GM23248 (cell line): Measurements from ENCODE around the gene DYNC1H1. TPM values are rescaled to one million over a fixed set of nuclear protein-coding genes. Genes with fewer than 3 reads are reported as not detected.

Source experiments
- DNase-seq: peaks from one replicate; pipeline ENCODE4 v3.0.0-alpha.2; 2015
- H2AFZ ChIP-seq: fragments of 200-600 bp; sonication (generic); 2 replicates; pipeline ENCODE4 v1.6.1; 2016; ENCODE audit warnings: antibody characterized with exemption
- H3F3A ChIP-seq: fragments of 200-600 bp; sonication (generic); 2 replicates; pipeline ENCODE4 v1.6.1; 2016; ENCODE audit warnings: mild to moderate bottlenecking, antibody characterized with exemption, mixed run types; ENCODE audit not compliant: insufficient read depth
- H3K27ac ChIP-seq: fragments of 200-600 bp; sonication (generic); 2 replicates; pipeline ENCODE4 v1.5.1; 2016; ENCODE audit warnings: mild to moderate bottlenecking
- H3K27me3 ChIP-seq: fragments of 200-600 bp; sonication (generic); replicated peaks from 2 replicates; pipeline ENCODE4 v1.6.1; 2016; ENCODE audit warnings: mild to moderate bottlenecking; ENCODE audit not compliant: insufficient read depth
- H3K36me3 ChIP-seq: fragments of 200-600 bp; sonication (generic); 2 replicates; pipeline ENCODE4 v1.6.1; 2016; ENCODE audit warnings: low read depth, mild to moderate bottlenecking
- H3K4me1 ChIP-seq: fragments of 200-600 bp; sonication (generic); 2 replicates; pipeline ENCODE4 v1.6.1; 2016; ENCODE audit warnings: mild to moderate bottlenecking; ENCODE audit not compliant: insufficient read depth
- H3K4me2 ChIP-seq: fragments of 200-600 bp; sonication (generic); one replicate; pipeline ENCODE4 v1.6.1; 2016; ENCODE audit warnings: mild to moderate bottlenecking; ENCODE audit not compliant: unreplicated experiment
- H3K4me3 ChIP-seq: fragments of 200-600 bp; sonication (generic); 2 replicates; pipeline ENCODE4 v1.5.1; 2016; ENCODE audit warnings: mild to moderate bottlenecking
- H3K79me2 ChIP-seq: fragments of 200-600 bp; sonication (generic); 2 replicates; pipeline ENCODE4 v1.6.1; 2016; ENCODE audit warnings: mild to moderate bottlenecking; ENCODE audit not compliant: insufficient read depth
- H3K9ac ChIP-seq: fragments of 200-600 bp; sonication (generic); 2 replicates; pipeline ENCODE4 v1.6.1; 2016; ENCODE audit warnings: mild to moderate bottlenecking
- H3K9me2 ChIP-seq: fragments of 200-600 bp; sonication (generic); 2 replicates; pipeline ENCODE4 v1.6.1; 2016; ENCODE audit warnings: mixed run types, mild to moderate bottlenecking, moderate library complexity; ENCODE audit not compliant: insufficient read depth
- H3K9me3 ChIP-seq: fragments of 200-600 bp; sonication (generic); one replicate; pipeline ENCODE4 v1.6.1; 2017; ENCODE audit warnings: low read depth
- H4K20me1 ChIP-seq: fragments of 200-600 bp; sonication (generic); 2 replicates; pipeline ENCODE4 v1.6.0; 2016; ENCODE audit not compliant: insufficient read depth
- EZH2 ChIP-seq: fragments of 200-600 bp; sonication (generic); IDR thresholded peaks from 2 replicates; pipeline ENCODE4 v1.6.1; 2018; ENCODE audit warnings: antibody characterized with exemption, mild to moderate bottlenecking; ENCODE audit not compliant: insufficient read depth, poor library complexity, severe bottlenecking
- EZH2phosphoT487 ChIP-seq: fragments of 200-600 bp; sonication (generic); IDR thresholded peaks from 2 replicates; pipeline ENCODE4 v1.6.1; 2018; ENCODE audit warnings: antibody characterized with exemption, moderate library complexity, mild to moderate bottlenecking, low read depth; ENCODE audit not compliant: insufficient read depth
- WGBS, 2 experiments: methylation state at CpG; one replicate each; pipeline ENCODE4 v1.1.6; 2015 to 2017; ENCODE audit warnings: low lambda C conversion rate in 2 of 2, low coverage in 1 of 2; ENCODE audit errors: missing lambda C conversion rate in 2 of 2; 5-methylcytosine and 5-hydroxymethylcytosine counted together
- in situ Hi-C: fragments of 300-500 bp; cut with MboI; formaldehyde crosslinking; loops from 2 replicates; pipeline ENCODE4 v1.15.0; 2020
- polyA plus RNA-seq: library from polyadenylated mRNA; unstranded; fragments of >200 nt; fragmentation: Nextera tagmentation; extraction: Ambion mirVana; gene quantifications from 2 replicates; pipeline ENCODE4 v1.2.1, GENCODE V29; 2016
- total RNA-seq: library from RNA; depleted of rRNA; stranded (reverse); fragments of >200 nt; shearing (Covaris generic); gene quantifications from 2 replicates; pipeline ENCODE4 v1.2.3, GENCODE V29; 2014

DYNC1H1 gene
- total and polyA plus RNA-seq, 2 experiments from 2014 or later: 181 to 391 TPM

DNA sequence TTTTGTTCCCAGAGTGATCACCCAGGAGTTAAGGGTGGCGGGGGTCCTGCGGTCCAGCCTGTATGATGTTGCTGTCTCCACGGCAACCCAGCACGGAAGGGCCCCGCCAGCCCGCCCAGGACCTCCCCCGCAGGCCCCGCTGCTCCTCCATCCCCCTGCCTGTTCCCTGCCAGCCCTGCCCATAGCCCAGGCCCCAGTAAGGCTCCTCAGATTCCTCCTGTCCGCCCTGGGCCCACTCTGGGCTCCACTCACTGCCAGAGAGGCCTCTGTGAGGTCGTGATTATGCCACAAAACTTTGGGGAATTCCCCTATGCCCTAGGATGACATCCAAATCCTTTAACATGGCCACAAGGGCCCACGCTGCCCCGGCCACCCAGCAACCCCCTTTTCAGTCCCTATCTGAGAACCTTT is 101.7 kb downstream of the DYNC1H1 start:
- Histone ChIP-seq H3K27me3 (no peaks in the 10 kb centered on the region), H3K4me2 (no peak overlapping the region), H3K9ac (no peak overlapping the region), H2AFZ (no peak overlapping the region), H3K79me2 (no peaks in the 10 kb centered on the region), H3F3A (0 out of 2 replicates have a peak, but pooled peaks cover under 1% of the 10 kb centered on the region), H3K36me3 (no peaks in the 10 kb centered on the region), H3K27ac (no peak overlapping the region), H3K4me1 (peaks cover under 1% of the 10 kb centered on the region; the same call in 1 of the 2 replicates), H3K4me3 (no peak overlapping the region), H4K20me1 (no peaks in the 10 kb centered on the region), H3K9me2 (no peaks in the 10 kb centered on the region), H3K9me3 (no peaks in the 10 kb centered on the region)
- TF ChIP-seq EZH2 (no peak), EZH2phosphoT487 (no peak)
- no peak for DNase-seq
- WGBS, 2 experiments: 76 to 86% methylated on average over 5 to 12 of the region's 12 CpGs
- in situ Hi-C loops: no loop called here

GRCh38 chr14:102071283-102071998 is 107.1 kb downstream of the DYNC1H1 start:
- in situ Hi-C loops: no loop called here
- H3K4me1 ChIP-seq: peaks cover 9% of the 10 kb centered on the region
- H3K36me3 ChIP-seq: no peaks in the 10 kb centered on the region
- peak; percentile 57 for DNase-seq
- no peak overlapping the region for H3K4me3 ChIP-seq
- WGBS, 2 experiments: 67 to 70% methylated on average over 10 of the region's 10 CpGs
- no peak overlapping the region; the same call in 1 of the 2 replicates for H2AFZ ChIP-seq
- no peaks in the 10 kb centered on the region for H4K20me1 ChIP-seq
- no peak overlapping the region for H3K9ac ChIP-seq
- no peak overlapping the region for H3K27ac ChIP-seq
- no peaks in the 10 kb centered on the region for H3K79me2 ChIP-seq
- no peaks in the 10 kb centered on the region for H3K27me3 ChIP-seq
- no peaks in the 10 kb centered on the region for H3K9me3 ChIP-seq
- peaks cover 18% of the 10 kb centered on the region; the same call in 1 of the 2 replicates for H3F3A ChIP-seq
- H3K9me2 ChIP-seq: no peaks in the 10 kb centered on the region
- TF ChIP-seq EZH2: no peak
- no peak for TF ChIP-seq EZH2phosphoT487
- H3K4me2 ChIP-seq: peak overlapping the region; percentile 31

- no peaks in the 10 kb centered on the region for H3K9me2 ChIP-seq
- no peaks in the 10 kb centered on the region for H4K20me1 ChIP-seq
- no peak for DNase-seq
- H3K79me2 ChIP-seq: no peaks in the 10 kb centered on the region
- no peak for TF ChIP-seq EZH2
- TF ChIP-seq EZH2phosphoT487: no peak
- peaks cover 7% of the 10 kb centered on the region for H3K36me3 ChIP-seq
- no peaks in the 10 kb centered on the region for H3K9me3 ChIP-seq
- no peak overlapping the region for H3K4me3 ChIP-seq
- no peak overlapping the region for H2AFZ ChIP-seq
- no peak overlapping the region for H3K4me2 ChIP-seq
- peaks cover 9% of the 10 kb centered on the region for H3K4me1 ChIP-seq
- no peak overlapping the region for H3K27ac ChIP-seq
- in situ Hi-C loops: no loop called here
- 96 to 97% methylated on average over 4 of the region's 4 CpGs for WGBS, 2 experiments
- H3F3A ChIP-seq: peaks cover 30% of the 10 kb centered on the region
- no peaks in the 10 kb centered on the region for H3K27me3 ChIP-seq
- no peak overlapping the region for H3K9ac ChIP-seq
Measured at GRCh38 chr14:102074415-102074964, 110.1 kb downstream of the DYNC1H1 start.

- H3K9ac ChIP-seq: no peak overlapping the region
- H3K4me2 ChIP-seq: no peak overlapping the region
- no peaks in the 10 kb centered on the region for H4K20me1 ChIP-seq
- H3K9me3 ChIP-seq: no peaks in the 10 kb centered on the region
- H3K4me1 ChIP-seq: peaks cover 9% of the 10 kb centered on the region
- no peak overlapping the region for H3K27ac ChIP-seq
- no peak for DNase-seq
- peaks cover 36% of the 10 kb centered on the region for H3F3A ChIP-seq
- TF ChIP-seq EZH2phosphoT487 (no peak), EZH2 (no peak)
- no peaks in the 10 kb centered on the region for H3K9me2 ChIP-seq
- H3K4me3 ChIP-seq: no peak overlapping the region
- H3K79me2 ChIP-seq: no peaks in the 10 kb centered on the region
- WGBS, 2 experiments: 96 to 99% methylated on average over 4 of the region's 4 CpGs
- H2AFZ ChIP-seq: no peak overlapping the region
- in situ Hi-C loops: no loop called here
- H3K27me3 ChIP-seq: no peaks in the 10 kb centered on the region
- H3K36me3 ChIP-seq: peaks cover 13% of the 10 kb centered on the region
Measured at GRCh38 chr14:102075155-102075554, 110.8 kb downstream of the DYNC1H1 start.
